Adipocyte (in vitro differentiated cells): ENCODE results near the gene ST6GALNAC6.
A peak's percentile ranks its signal among the peaks of the same experiment; 100 is the strongest.
"Not testable (repeated sequence)": the region's sequence is repeated elsewhere in the genome, so short reads cannot be mapped to it uniquely, and the experiment has no call there.

Experiments used
- DNase-seq: peaks from one replicate; pipeline ENCODE4 v3.0.0-alpha.2; 2015; ENCODE audit warnings: low read depth
- H3K27me3 ChIP-seq: replicated peaks from 2 replicates; pipeline ENCODE4 v1.7.0; 2013; ENCODE audit warnings: mild to moderate bottlenecking, low read length, moderate library complexity; ENCODE audit not compliant: control insufficient read depth, insufficient read depth
- H3K36me3 ChIP-seq: 2 replicates; pipeline ENCODE4 v1.7.0; 2013; ENCODE audit warnings: low read length, mild to moderate bottlenecking, moderate library complexity; ENCODE audit not compliant: control insufficient read depth, insufficient read depth, severe bottlenecking
- H3K4me1 ChIP-seq: 2 replicates; pipeline ENCODE4 v1.7.0; 2013; ENCODE audit warnings: mild to moderate bottlenecking, low read length, moderate library complexity; ENCODE audit not compliant: control insufficient read depth, insufficient read depth
- H3K4me3 ChIP-seq: 2 replicates; pipeline ENCODE4 v1.7.0; 2013; ENCODE audit warnings: mild to moderate bottlenecking, low read length, moderate library complexity
- H3K9ac ChIP-seq: 2 replicates; pipeline ENCODE4 v1.7.0; 2013; ENCODE audit warnings: mild to moderate bottlenecking, low read length, moderate library complexity
- H3K9me3 ChIP-seq: 2 replicates; pipeline ENCODE4 v1.7.0; 2013; ENCODE audit warnings: mild to moderate bottlenecking, low read length, moderate library complexity; ENCODE audit not compliant: control insufficient read depth

The ST6GALNAC6 gene

DNA sequence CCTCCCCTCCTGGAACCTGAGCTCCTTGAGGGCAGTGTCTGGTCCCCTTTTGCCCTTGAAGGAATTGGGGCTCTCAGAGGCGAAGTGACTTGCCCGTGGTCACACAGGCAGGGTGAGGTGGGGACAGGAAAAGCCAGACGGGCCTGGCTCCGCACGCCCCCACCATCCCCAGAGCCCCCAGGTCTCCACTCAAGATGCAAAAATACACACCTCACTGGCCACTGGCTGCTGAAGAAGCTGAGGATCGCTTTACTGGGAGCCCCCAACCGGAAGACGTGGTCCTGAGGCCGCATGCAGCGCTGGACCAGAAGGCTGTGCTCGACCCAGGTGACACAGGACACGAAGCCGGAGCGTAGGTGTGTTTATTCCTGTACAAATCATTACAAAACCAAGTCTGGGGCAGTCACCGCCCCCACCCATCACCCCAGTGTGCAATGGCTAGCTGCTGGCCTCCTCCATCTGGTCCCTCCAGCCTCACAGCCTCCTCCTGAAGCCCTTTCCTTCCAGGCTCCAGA lies 14.4 kb downstream of the ST6GALNAC6 start:
- H3K4me1 ChIP-seq = peaks cover 8% of the 10 kb centered on the region
- no peaks in the 10 kb centered on the region for H3K27me3 ChIP-seq
- no peak overlapping the region for H3K4me3 ChIP-seq
- no peak for DNase-seq
- H3K9ac ChIP-seq = peak overlapping the region; percentile 9
- H3K9me3 ChIP-seq = no peaks in the 10 kb centered on the region
- H3K36me3 ChIP-seq = peaks cover 60% of the 10 kb centered on the region

DNA sequence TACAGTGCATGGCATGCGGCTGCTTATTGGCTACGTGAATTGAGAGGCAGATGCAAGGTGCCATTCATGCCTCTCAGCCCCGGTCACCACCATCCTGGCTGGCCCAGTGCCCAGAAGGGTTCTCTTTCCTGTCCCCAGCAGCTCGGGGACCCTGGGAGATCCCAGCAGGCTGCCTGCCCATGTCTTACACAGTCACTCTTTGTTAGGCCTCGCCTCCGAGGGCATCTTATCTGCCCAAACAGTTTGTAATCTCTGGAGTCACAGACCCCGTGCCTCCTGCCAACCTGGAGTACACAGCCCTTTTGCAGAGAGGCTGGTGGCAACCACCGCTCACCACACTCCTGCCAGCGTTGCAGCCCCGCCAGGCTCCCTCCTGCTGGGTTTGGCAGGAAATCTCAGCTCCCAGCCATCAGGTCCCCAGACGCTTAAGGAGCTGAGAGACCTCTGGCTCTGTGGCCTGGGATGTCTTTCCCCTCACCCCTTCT lies 14.9 kb downstream of the ST6GALNAC6 start:
- no peak overlapping the region for H3K4me3 ChIP-seq
- peaks cover 54% of the 10 kb centered on the region for H3K36me3 ChIP-seq
- H3K27me3 ChIP-seq = no peaks in the 10 kb centered on the region
- H3K4me1 ChIP-seq = peaks cover 8% of the 10 kb centered on the region
- no peaks in the 10 kb centered on the region for H3K9me3 ChIP-seq
- H3K9ac ChIP-seq = no peak overlapping the region
- no peak for DNase-seq

DNA sequence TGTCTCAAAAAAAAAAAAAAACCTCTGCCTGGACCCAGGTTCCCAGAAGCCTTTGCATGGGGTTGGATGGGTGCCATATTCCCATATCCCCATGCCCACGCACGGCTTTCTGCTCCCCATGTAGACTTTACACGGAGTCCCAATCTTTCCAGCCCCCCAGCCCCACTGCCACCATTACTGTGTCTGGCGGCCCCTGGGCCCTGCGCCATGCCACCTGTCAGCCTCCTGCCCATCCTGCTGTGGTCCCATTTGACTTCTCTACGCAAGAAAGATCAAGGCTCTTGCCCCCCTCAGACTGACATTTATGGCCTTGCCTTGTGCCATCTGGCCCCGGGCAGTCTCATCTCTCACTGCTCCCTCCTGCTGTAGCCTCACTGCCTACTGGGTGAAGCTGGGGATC lies 15.4 kb downstream of the ST6GALNAC6 start:
- Histone ChIP-seq H3K9me3 (no peaks in the 10 kb centered on the region), H3K4me3 (no peak overlapping the region), H3K4me1 (peaks cover 8% of the 10 kb centered on the region), H3K9ac (no peak overlapping the region), H3K36me3 (peaks cover 49% of the 10 kb centered on the region), H3K27me3 (no peaks in the 10 kb centered on the region)
- no peak for DNase-seq

DNA sequence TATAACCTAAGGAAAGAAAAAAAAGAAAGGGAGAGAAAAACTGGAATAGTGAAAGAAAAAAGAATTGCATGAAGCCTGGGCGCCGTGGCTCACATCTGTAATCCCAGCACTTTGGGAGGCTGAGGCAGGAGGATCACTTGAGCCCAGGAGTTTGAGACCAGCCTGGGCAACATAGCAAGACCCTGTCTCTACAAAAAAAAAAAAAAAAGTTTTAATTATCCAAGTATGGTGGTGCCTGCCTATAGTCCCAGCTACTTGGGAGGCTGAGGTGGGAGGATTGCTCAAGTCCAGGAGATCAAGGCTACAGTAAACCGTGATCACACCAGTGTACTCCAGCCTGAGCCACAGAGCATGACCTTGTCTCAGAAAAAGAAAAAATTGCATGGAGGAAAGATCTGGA lies 17.7 kb downstream of the ST6GALNAC6 start:
- H3K9me3 ChIP-seq, DNase-seq, H3K27me3 ChIP-seq: not testable (repeated sequence)

DNA sequence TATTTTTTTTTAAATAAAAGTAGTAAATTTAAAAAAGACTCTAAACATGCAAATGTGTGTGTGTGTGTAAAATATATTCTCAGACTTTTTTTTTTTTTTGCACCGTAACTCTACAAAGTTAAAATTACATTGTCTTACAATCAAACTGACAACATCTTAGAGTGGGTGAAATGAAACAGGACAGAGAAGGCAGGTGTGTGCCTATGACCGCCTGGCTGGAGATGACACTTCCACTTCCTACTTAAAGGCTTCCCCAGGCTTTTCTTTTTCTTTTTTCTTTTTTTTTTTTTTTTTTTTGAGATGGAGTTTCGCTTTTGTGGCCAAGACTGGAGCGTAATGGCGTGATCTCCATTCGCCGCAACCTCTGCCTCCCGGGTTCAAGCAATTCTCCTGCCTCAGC lies 19.3 kb downstream of the ST6GALNAC6 start:
- Histone ChIP-seq H3K27me3 (no peaks in the 10 kb centered on the region), H3K4me3 (no peak overlapping the region), H3K4me1 (peaks cover 34% of the 10 kb centered on the region), H3K9me3 (no peaks in the 10 kb centered on the region), H3K36me3 (peaks cover 15% of the 10 kb centered on the region), H3K9ac (no peak overlapping the region)
- no peak for DNase-seq

More for the DNA sequence above, 17.7 kb downstream of the ST6GALNAC6 start:
- H3K9ac ChIP-seq, H3K4me3 ChIP-seq: not testable (repeated sequence)
- Histone ChIP-seq H3K36me3 (peaks cover 31% of the 10 kb centered on the region), H3K4me1 (peaks cover 23% of the 10 kb centered on the region)

DNA sequence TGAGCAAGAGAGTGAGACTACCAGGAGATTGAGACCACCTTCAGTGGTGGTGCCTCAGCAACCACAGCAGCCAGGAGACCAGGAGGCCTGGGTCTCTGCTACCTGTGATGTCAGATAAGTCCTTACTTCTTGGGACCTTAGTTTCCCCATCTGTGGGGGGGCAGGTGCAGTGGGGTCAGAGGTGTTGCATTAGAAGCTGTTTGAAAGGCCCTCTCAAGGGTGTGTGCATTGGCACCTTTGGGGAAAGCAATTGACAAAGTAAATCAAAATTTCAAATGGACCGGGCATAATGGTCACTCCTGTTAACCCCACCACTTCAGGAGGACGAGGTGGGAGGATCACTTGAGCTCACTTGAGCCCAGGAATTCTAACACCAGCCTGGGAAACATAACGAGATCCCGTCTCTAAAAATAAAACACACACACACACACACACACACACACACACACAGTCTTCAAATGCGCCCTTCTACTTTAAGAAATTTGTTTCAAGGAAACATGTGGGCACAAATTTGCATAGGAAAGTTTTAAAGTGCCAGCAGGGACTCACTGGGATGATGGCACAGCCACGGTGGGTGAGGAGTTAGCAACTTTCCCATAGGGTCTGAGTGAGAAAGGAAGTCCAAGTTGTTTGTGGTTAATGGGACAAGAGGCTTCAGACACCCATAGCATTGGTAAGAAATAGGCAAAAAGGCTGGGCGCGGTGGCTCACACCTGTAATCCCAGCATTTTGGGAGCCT lies 20.6 kb downstream of the ST6GALNAC6 start:
- H3K4me3 ChIP-seq = no peak overlapping the region

DNA sequence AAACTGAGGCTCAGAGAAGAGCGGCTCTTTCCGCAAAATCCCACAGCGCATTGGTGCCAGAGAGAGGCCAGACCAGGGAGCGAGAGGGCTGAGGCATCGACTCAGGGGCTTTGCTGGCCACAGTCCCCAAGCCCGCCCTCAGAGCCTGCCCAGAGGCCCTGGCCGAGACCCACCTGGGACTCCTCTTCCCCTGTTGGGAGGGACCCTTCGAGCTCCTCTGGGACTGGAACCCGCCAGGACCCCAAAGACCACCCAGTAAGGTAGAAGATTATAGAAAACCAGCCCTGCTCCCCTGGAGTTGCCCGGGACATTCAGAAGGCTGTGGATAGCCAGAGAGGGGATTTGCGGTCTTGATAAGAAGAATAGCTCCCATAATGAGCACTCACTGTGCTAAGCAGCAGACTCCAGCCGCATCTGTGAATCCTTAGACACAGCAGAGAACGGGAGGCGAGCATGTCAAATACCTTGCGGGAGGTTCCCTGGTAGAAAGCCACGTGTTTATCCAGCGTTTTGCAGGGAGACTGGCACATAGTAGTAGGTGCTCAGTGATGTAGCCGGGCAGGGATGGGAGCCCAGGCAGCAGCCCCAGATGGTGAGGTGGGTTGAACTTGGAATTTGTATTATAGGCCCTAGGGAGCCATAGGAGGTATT lies 21.3 kb downstream of the ST6GALNAC6 start:
- Histone ChIP-seq H3K4me1 (peaks cover 48% of the 10 kb centered on the region), H3K9me3 (no peaks in the 10 kb centered on the region), H3K36me3 (peaks cover 3% of the 10 kb centered on the region), H3K27me3 (no peaks in the 10 kb centered on the region), H3K9ac (peak overlapping the region; percentile 93), H3K4me3 (peak overlapping the region; percentile 85)
- no peak for DNase-seq

More for the DNA sequence above, 20.6 kb downstream of the ST6GALNAC6 start:
- Histone ChIP-seq H3K9me3 (no peaks in the 10 kb centered on the region), H3K36me3 (peaks cover 3% of the 10 kb centered on the region), H3K9ac (no peak overlapping the region), H3K27me3 (no peaks in the 10 kb centered on the region), H3K4me1 (peaks cover 42% of the 10 kb centered on the region)
- DNase-seq = no peak

DNA sequence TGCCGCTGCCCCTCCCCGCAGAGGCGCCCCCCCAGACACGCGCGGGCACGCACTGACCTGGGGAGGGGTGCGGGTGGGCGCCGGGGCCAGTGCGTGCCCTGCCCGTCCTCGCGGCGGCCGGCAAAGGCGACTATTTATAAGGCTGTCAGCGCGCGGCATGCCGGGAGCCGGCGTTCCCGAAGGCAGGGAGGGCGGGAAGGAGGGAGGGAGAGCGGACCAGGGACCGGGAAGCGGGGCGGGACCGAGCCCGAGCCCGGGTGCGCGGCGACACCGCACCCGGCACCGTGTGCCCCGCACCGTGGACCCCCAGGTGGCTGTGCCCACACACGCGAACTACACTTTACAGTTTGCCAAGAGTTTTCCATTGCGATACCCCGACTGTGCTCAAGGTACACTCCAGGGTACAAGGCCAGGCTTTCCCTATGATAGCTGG lies 21.8 kb downstream of the ST6GALNAC6 start, which contains the start of gene AK1:
TSS of gene AK1 (minus strand) at position 110 of the 433 bp plus-strand sequence. CDS start 3,058 bp downstream, outside the sequence.
- peak within 1 kb of the TSS; percentile 85 for H3K4me3 ChIP-seq
- H3K9ac ChIP-seq = peak within 1 kb of the TSS; percentile 93
- DNase-seq = peak; percentile 89
- no peaks in the 10 kb centered on the region for H3K27me3 ChIP-seq
- peaks cover 5% of the 10 kb centered on the region for H3K36me3 ChIP-seq
- peaks cover 48% of the 10 kb centered on the region for H3K4me1 ChIP-seq
- H3K9me3 ChIP-seq = no peaks in the 10 kb centered on the region

DNA sequence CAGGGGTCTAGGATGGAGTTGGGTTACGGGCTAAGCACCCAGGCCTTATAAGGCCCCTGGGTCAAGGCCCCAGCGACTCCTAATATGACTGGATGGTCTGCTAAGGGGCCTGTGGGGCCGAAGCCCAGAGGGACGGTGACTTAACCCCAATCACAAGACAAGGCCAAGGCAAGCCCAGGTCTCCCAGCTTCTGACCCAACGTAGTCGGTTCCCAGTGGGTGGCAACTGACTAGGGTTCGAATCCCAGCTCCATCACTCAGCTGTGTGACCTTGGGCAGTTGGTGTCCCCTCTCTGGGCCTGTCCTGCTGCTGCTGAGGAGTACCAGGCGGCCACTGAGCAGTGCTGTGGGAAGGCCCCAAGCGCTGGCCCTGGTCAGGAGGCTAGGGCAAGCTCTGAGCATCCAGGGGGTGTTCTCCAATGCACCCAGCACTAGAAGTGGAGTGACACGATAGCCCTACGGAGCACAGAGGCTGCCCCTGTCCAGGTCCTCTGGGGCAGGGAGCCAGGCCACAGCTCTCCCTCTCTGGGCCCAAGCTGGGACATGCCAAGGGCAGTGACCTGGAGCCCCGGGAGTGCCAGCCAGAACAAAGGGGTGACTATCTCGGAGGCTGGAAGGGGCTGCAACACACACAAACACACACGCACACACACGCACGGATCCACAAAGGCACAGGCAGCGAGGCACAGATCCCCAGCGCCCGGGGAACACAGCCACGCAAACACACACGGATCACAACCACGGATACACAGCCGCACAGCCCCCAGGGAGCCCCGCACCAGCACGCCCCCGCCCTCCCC lies 22.4 kb downstream of the ST6GALNAC6 start:
- Histone ChIP-seq H3K4me3 (peak overlapping the region; percentile 85), H3K36me3 (peaks cover 12% of the 10 kb centered on the region), H3K9ac (peak overlapping the region; percentile 93), H3K27me3 (no peaks in the 10 kb centered on the region), H3K9me3 (no peaks in the 10 kb centered on the region), H3K4me1 (peaks cover 48% of the 10 kb centered on the region)
- no peak for DNase-seq

DNA sequence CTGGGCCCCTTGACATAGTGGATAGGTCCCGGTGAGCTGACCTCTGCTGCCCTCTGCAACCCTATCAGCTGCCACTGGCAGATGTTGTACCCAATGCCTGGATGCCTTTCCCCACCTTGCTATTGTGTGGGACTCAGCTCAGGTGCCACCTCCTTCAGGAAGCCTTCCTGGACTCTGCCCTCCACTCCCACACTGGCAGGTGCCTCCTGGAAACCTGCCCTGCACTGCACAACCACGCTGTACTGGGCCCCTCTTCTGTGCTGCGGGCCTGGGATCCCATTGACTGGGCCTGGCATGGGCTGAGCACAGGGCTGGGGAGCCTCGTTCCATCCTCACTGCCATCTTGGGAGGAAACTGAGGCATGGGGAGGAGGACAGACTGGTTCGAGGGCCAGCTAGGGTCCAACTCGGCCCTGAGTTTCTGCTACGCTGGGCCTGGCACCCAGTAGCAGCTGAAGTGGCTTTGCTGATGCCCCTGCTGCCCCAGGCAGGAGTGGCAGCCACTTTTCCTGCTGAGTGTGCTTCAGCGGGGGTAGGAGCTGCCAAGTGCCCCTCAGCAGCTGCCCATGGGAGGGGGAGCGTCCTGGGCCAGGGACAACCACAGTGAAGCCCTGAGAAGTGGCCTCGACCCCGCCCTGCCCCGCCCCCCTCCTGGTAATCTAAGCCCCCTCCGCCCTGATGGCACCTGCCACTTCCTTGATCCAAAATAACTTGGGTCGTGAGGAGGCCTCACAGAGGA lies 23.2 kb downstream of the ST6GALNAC6 start:
- peak overlapping the region; percentile 93 for H3K9ac ChIP-seq
- DNase-seq = no peak
- peaks cover 19% of the 10 kb centered on the region for H3K36me3 ChIP-seq
- H3K27me3 ChIP-seq = no peaks in the 10 kb centered on the region
- peak overlapping the region; percentile 85 for H3K4me3 ChIP-seq
- no peaks in the 10 kb centered on the region for H3K9me3 ChIP-seq
- peaks cover 48% of the 10 kb centered on the region for H3K4me1 ChIP-seq
